GM23248 (cell line): ENCODE data around the gene CIART. TPM values are rescaled to one million over a fixed set of nuclear protein-coding genes. Genes with fewer than 3 reads are reported as not detected.

Experiments
- DNase-seq: peaks from one replicate; pipeline ENCODE4 v3.0.0-alpha.2; 2015
- H2AFZ ChIP-seq: fragments of 200-600 bp; sonication (generic); 2 replicates; pipeline ENCODE4 v1.6.1; 2016; ENCODE audit warnings: antibody characterized with exemption
- H3F3A ChIP-seq: fragments of 200-600 bp; sonication (generic); 2 replicates; pipeline ENCODE4 v1.6.1; 2016; ENCODE audit warnings: mild to moderate bottlenecking, antibody characterized with exemption, mixed run types; ENCODE audit not compliant: insufficient read depth
- H3K27ac ChIP-seq: fragments of 200-600 bp; sonication (generic); 2 replicates; pipeline ENCODE4 v1.5.1; 2016; ENCODE audit warnings: mild to moderate bottlenecking
- H3K27me3 ChIP-seq: fragments of 200-600 bp; sonication (generic); replicated peaks from 2 replicates; pipeline ENCODE4 v1.6.1; 2016; ENCODE audit warnings: mild to moderate bottlenecking; ENCODE audit not compliant: insufficient read depth
- H3K36me3 ChIP-seq: fragments of 200-600 bp; sonication (generic); 2 replicates; pipeline ENCODE4 v1.6.1; 2016; ENCODE audit warnings: low read depth, mild to moderate bottlenecking
- H3K4me1 ChIP-seq: fragments of 200-600 bp; sonication (generic); 2 replicates; pipeline ENCODE4 v1.6.1; 2016; ENCODE audit warnings: mild to moderate bottlenecking; ENCODE audit not compliant: insufficient read depth
- H3K4me2 ChIP-seq: fragments of 200-600 bp; sonication (generic); one replicate; pipeline ENCODE4 v1.6.1; 2016; ENCODE audit warnings: mild to moderate bottlenecking; ENCODE audit not compliant: unreplicated experiment
- H3K4me3 ChIP-seq: fragments of 200-600 bp; sonication (generic); 2 replicates; pipeline ENCODE4 v1.5.1; 2016; ENCODE audit warnings: mild to moderate bottlenecking
- H3K79me2 ChIP-seq: fragments of 200-600 bp; sonication (generic); 2 replicates; pipeline ENCODE4 v1.6.1; 2016; ENCODE audit warnings: mild to moderate bottlenecking; ENCODE audit not compliant: insufficient read depth
- H3K9ac ChIP-seq: fragments of 200-600 bp; sonication (generic); 2 replicates; pipeline ENCODE4 v1.6.1; 2016; ENCODE audit warnings: mild to moderate bottlenecking
- H3K9me2 ChIP-seq: fragments of 200-600 bp; sonication (generic); 2 replicates; pipeline ENCODE4 v1.6.1; 2016; ENCODE audit warnings: mixed run types, mild to moderate bottlenecking, moderate library complexity; ENCODE audit not compliant: insufficient read depth
- H3K9me3 ChIP-seq: fragments of 200-600 bp; sonication (generic); one replicate; pipeline ENCODE4 v1.6.1; 2017; ENCODE audit warnings: low read depth
- H4K20me1 ChIP-seq: fragments of 200-600 bp; sonication (generic); 2 replicates; pipeline ENCODE4 v1.6.0; 2016; ENCODE audit not compliant: insufficient read depth
- EZH2 ChIP-seq: fragments of 200-600 bp; sonication (generic); IDR thresholded peaks from 2 replicates; pipeline ENCODE4 v1.6.1; 2018; ENCODE audit warnings: antibody characterized with exemption, mild to moderate bottlenecking; ENCODE audit not compliant: insufficient read depth, poor library complexity, severe bottlenecking
- EZH2phosphoT487 ChIP-seq: fragments of 200-600 bp; sonication (generic); IDR thresholded peaks from 2 replicates; pipeline ENCODE4 v1.6.1; 2018; ENCODE audit warnings: antibody characterized with exemption, moderate library complexity, mild to moderate bottlenecking, low read depth; ENCODE audit not compliant: insufficient read depth
- WGBS, 2 experiments: methylation state at CpG; one replicate each; pipeline ENCODE4 v1.1.6; 2015 to 2017; ENCODE audit warnings: low lambda C conversion rate in 2 of 2, low coverage in 1 of 2; ENCODE audit errors: missing lambda C conversion rate in 2 of 2; 5-methylcytosine and 5-hydroxymethylcytosine counted together
- in situ Hi-C: fragments of 300-500 bp; cut with MboI; formaldehyde crosslinking; loops from 2 replicates; pipeline ENCODE4 v1.15.0; 2020
- polyA plus RNA-seq: library from polyadenylated mRNA; unstranded; fragments of >200 nt; fragmentation: Nextera tagmentation; extraction: Ambion mirVana; gene quantifications from 2 replicates; pipeline ENCODE4 v1.2.1, GENCODE V29; 2016
- total RNA-seq: library from RNA; depleted of rRNA; stranded (reverse); fragments of >200 nt; shearing (Covaris generic); gene quantifications from 2 replicates; pipeline ENCODE4 v1.2.3, GENCODE V29; 2014

Gene CIART
- total and polyA plus RNA-seq, 2 experiments from 2014 or later, result 1.8 to 6.7 TPM

GRCh38 chr1:150259758-150260669, 22.3 kb upstream of the CIART start:
- Histone ChIP-seq H3F3A (peaks cover 13% of the 10 kb centered on the region), H2AFZ (no peak overlapping the region), H3K9me3 (no peaks in the 10 kb centered on the region), H3K4me1 (peaks cover 11% of the 10 kb centered on the region), H3K9me2 (no peaks in the 10 kb centered on the region), H3K4me3 (no peak overlapping the region), H3K79me2 (no peaks in the 10 kb centered on the region), H3K9ac (no peak overlapping the region), H4K20me1 (no peaks in the 10 kb centered on the region), H3K27ac (no peak overlapping the region), H3K4me2 (no peak overlapping the region), H3K27me3 (no peaks in the 10 kb centered on the region; the same call in none of the 2 replicates), H3K36me3 (0 out of 2 replicates have a peak, but pooled peaks cover 6% of the 10 kb centered on the region)
- DNase-seq, result no peak
- peak; percentile 20 for TF ChIP-seq EZH2
- TF ChIP-seq EZH2phosphoT487, result no peak
- 14 to 21% methylated on average over 11 of the region's 11 CpGs for WGBS, 2 experiments
- in situ Hi-C loops, result no loop called here

GRCh38 chr1:150261367-150261766, 21.0 kb upstream of the CIART start:
- peaks cover 2% of the 10 kb centered on the region for H3K4me1 ChIP-seq
- H3K27ac ChIP-seq, result no peak overlapping the region
- no peak overlapping the region for H3K9ac ChIP-seq
- no peaks in the 10 kb centered on the region for H3K9me3 ChIP-seq
- no peak for DNase-seq
- in situ Hi-C loops, result no loop called here
- H3K4me3 ChIP-seq, result no peak overlapping the region
- no peak overlapping the region for H3K4me2 ChIP-seq
- 92 to 99% methylated on average over 6 of the region's 6 CpGs for WGBS, 2 experiments
- H4K20me1 ChIP-seq, result no peaks in the 10 kb centered on the region
- peaks cover 1% of the 10 kb centered on the region; the same call in 1 of the 2 replicates for H3F3A ChIP-seq
- H3K9me2 ChIP-seq, result no peaks in the 10 kb centered on the region
- H3K27me3 ChIP-seq, result no peaks in the 10 kb centered on the region; the same call in none of the 2 replicates
- no peak for TF ChIP-seq EZH2
- TF ChIP-seq EZH2phosphoT487, result no peak
- H3K36me3 ChIP-seq, result 0 out of 2 replicates have a peak, but pooled peaks cover 10% of the 10 kb centered on the region
- H3K79me2 ChIP-seq, result peaks cover 6% of the 10 kb centered on the region
- H2AFZ ChIP-seq, result no peak overlapping the region

DNA sequence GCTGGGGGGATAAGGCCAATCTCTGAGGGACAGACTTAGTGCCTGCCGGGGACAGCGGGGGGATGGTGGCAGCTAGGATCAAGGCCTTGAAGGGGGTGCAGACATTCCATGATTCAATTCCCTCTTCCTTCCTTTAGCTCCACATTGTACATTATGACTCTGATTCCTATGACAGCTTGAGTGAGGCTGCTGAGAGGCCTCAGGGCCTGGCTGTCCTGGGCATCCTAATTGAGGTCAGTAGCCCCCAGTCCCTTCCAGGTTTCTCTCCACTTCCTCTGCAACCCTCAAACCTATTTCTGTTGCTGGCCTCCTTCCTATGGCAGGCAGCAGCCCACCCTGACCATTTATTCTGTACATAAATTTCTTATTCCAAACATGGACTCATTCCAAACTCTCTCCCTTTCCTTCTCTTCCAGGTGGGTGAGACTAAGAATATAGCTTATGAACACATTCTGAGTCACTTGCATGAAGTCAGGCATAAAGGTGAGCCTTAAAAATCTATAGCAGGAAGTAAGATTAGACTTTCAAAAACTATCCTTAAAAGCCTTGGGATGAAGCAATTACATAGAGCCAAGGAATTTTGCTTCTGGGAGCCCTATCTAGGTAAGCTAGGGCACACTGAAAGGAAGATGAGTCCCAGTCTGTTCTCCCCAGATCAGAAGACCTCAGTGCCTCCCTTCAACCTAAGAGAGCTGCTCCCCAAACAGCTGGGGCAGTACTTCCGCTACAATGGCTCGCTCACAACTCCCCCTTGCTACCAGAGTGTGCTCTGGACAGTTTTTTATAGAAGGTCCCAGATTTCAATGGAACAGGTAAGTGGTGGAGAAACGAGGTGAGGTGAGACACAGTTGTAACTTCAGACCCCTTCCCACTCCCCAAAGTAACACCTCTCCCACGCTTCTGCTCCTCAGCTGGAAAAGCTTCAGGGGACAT, 19.7 kb upstream of the CIART start:
- no peaks in the 10 kb centered on the region for H3K9me3 ChIP-seq
- no peak overlapping the region for H3K9ac ChIP-seq
- no peak overlapping the region for H2AFZ ChIP-seq
- no peaks in the 10 kb centered on the region for H3K9me2 ChIP-seq
- no peak for DNase-seq
- peaks cover 19% of the 10 kb centered on the region for H3K79me2 ChIP-seq
- H3K4me3 ChIP-seq, result no peak overlapping the region
- WGBS, 2 experiments, result 84 to 91% methylated on average over 6 of the region's 6 CpGs
- H4K20me1 ChIP-seq, result no peaks in the 10 kb centered on the region
- H3K4me2 ChIP-seq, result no peak overlapping the region
- H3K36me3 ChIP-seq, result 0 out of 2 replicates have a peak, but pooled peaks cover 10% of the 10 kb centered on the region
- no peaks in the 10 kb centered on the region for H3F3A ChIP-seq
- no peaks in the 10 kb centered on the region; the same call in none of the 2 replicates for H3K27me3 ChIP-seq
- TF ChIP-seq EZH2 (no peak), EZH2phosphoT487 (no peak)
- peaks cover 5% of the 10 kb centered on the region; the same call in 1 of the 2 replicates for H3K4me1 ChIP-seq
- H3K27ac ChIP-seq, result no peak overlapping the region
- in situ Hi-C loops, result no loop called here

GRCh38 chr1:150263549-150263948, 18.8 kb upstream of the CIART start:
- Histone ChIP-seq H3K79me2 (peaks cover 28% of the 10 kb centered on the region), H3K27me3 (no peaks in the 10 kb centered on the region; the same call in none of the 2 replicates), H3K27ac (no peak overlapping the region), H3K4me3 (no peak overlapping the region), H3K9me2 (no peaks in the 10 kb centered on the region), H2AFZ (no peak overlapping the region), H3K36me3 (0 out of 2 replicates have a peak, but pooled peaks cover 10% of the 10 kb centered on the region), H3F3A (no peaks in the 10 kb centered on the region), H4K20me1 (no peaks in the 10 kb centered on the region), H3K9ac (no peak overlapping the region), H3K4me1 (peaks cover 5% of the 10 kb centered on the region; the same call in 1 of the 2 replicates), H3K4me2 (no peak overlapping the region), H3K9me3 (no peaks in the 10 kb centered on the region)
- no peak for TF ChIP-seq EZH2phosphoT487
- no peak for TF ChIP-seq EZH2
- 77 to 84% methylated on average over 6 of the region's 6 CpGs for WGBS, 2 experiments
- in situ Hi-C loops, result no loop called here
- DNase-seq, result no peak
